NK-92 (cell line): ENCODE data around the gene HABP2.

Source experiments
- DNase-seq: peaks from one replicate; lab custom pipeline; 2025; ENCODE audit not compliant: unreplicated experiment; lab: John Stamatoyannopoulos, UW

The HABP2 gene

DNA sequence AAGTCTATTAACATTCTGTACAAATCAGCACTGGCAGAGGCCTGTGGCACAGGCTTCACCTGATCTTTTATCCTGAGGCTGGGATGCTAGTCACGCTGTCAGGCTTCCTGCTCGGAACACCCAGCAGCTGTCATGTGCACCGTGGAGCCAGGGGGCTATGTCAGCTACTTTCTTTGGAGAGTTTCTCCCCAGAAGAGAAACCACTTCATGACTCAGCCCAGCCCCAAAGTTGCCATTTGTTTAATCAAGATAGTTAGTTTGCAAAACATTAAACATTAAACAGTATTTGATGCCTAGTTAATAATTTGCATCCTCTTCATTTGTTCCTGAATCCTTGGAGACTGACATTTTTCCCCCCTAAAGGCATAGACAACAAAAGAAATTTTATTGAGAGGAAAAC is at the start of gene HABP2:
TSS of gene HABP2 (plus strand) at position 353 of the 400 bp plus-strand sequence. CDS start 69 bp downstream, outside the sequence.
- DNase-seq, result no peak

DNA sequence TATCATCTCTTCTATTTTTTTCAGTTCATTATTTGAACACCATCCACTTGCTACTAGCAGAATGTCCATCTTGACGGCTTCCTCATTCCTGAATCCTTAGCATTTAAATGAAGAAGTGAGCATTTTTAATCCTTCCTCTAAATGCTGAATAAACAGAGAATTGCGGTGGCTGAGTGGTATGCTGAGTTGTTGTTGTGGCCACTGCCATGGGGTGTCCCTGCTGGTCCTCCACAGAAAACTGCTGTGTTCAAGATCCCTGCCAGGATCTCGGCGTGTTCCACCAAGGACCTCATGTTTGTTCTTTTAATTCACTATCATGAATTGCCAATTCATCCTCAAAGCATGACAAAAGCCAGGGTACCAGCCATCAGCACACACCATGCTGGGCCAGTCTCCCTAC is 48.9 kb upstream of the HABP2 start:
- no peak for DNase-seq

- no peak for DNase-seq
Observed at GRCh38 chr10:113504423-113504822, 48.4 kb upstream of the HABP2 start.

GRCh38 chr10:113506476-113506875 is 46.4 kb upstream of the HABP2 start:
- DNase-seq, result no peak

GRCh38 chr10:113511419-113511818 is 41.4 kb upstream of the HABP2 start:
- no peak for DNase-seq

DNA sequence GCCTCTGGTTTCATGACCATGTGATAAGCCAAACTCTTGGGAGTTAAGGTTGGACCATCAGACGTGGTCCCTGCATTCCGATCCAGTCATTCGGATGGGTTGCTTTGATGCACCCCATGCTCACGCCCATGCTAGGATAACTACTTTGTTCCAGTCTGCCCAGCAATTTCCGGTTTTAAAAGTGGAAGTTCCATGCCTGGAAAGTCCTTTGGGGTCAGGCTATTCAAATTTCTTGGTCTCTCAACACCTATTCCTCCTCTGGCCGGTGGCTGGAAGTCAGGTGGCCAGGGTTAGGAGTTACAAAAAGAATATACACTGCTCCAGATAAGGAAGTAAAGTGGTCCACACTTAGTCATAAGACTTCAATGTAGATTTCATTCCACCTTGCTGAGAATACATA is 37.7 kb upstream of the HABP2 start:
- no peak for DNase-seq

GRCh38 chr10:113515601-113516000 is 37.3 kb upstream of the HABP2 start:
- no peak for DNase-seq

DNA sequence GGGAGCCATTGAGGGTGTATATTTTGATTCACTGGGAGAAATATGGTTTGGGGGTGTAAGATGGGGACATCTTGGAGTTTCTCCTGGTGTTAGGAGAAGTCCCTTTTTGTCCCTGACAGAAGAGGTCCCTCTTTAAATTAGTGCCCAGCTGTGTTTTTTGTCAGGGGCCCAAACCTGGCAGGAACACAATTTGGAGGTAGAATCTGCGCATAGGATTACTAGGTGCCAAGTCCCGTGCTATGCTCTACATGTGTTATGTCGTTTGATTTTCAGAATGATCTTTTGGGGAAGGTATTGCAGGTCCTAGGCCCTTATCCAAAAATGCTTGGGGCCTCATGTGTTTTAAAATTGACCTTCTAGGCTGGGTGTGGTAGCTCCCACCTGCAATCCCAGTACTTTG is 36.8 kb upstream of the HABP2 start:
- no peak for DNase-seq

- no peak for DNase-seq
Observed at GRCh38 chr10:113517165-113517900, 35.5 kb upstream of the HABP2 start.

- no peak for DNase-seq
Observed at GRCh38 chr10:113517901-113518260, 35.0 kb upstream of the HABP2 start.

DNA sequence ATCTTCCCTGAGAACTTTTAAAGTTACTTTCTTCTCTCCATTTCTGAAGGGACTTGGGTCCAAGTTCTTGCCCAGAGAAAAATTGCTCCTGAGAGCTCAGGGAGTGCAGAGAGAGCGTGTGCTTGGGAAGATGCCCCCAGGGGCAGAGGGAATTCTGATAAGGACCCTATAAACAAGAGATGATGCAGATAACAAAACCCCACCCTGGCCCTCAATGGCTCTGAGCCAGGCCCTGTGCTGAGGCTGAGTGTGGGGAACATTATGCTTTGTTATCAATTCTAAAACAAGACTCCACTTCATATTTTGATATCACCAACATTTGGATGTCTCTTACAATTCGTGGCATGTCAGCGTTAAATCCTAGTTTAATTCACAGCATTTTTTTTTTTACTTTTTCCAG is 34.4 kb upstream of the HABP2 start:
- no peak for DNase-seq

DNA sequence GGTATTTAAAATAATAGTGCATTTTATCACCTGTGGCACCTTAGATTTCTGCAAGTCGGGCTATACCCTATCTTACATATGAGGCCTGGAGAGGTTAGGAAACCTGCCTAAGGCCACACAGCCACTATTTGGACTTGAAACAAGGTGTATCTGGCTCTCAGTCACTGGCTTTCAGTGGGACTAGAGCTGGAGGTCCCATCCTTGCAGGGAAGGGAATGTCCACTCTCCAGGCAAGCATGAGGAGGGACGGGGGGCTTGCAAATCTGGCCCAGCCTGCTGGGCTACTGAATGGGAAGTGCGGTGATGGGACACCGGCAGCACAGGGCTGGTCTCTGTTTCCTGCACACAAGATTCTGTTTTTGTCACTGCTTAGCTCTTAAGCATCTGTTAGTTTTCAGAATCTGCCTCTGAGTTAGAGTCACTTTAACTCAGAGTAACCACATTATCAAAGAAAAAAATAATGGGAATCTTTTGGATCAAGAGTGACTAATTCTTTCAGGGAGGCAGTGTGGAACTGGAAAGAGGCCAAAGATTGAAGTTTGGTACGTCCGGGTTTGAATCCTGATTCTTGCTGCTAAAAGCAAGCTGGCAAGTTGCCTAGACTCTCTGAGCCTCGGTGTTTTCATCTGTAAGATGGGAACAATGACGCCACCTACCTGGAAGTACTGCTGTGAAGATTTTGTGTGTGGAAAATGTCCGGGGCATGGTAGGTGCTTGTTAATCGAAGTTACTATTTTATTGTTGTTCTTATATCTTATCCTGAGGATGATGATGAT is 33.8 kb upstream of the HABP2 start:
- DNase-seq, result no peak

GRCh38 chr10:113519681-113520115 is 33.2 kb upstream of the HABP2 start:
- DNase-seq, result no peak

- no peak for DNase-seq
Observed at GRCh38 chr10:113520261-113520660, 32.6 kb upstream of the HABP2 start.

DNA sequence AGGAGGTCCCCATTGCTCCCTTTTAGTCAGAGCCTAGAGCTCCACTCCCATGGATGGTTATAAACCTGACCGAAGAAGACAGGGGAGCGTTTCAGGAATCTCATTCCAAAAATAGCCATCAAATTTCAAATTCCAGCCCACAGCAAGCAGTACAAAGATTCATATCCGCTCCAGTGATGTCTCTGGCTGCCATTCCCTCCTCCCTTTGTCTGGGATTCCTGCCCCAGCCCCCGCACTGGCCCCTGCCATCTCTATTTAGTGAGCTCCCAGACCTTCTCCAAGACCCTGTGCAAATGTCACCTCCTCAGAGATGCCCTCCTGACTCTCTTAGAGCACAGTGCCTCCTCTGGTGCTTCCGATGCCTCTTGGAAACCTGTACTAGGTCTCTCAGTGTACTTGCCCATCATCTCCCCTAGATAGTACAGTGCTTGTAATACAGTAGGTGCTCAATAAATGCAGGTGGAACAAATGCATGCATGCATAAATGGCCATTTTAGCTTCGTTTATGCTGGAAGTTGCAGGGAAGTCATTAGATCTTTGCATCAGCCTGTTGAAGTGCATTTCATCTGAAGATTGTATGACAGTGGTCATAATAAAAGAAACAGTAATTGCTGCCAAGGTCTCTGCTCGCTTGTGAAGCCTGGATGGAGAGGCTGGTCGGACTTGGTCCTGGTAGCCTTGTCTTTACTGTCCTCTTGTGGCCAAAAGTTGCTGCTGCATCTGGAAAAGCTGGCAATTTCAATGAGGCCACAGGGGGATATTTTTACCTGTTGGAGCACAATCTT is 32.0 kb upstream of the HABP2 start:
- no peak for DNase-seq

GRCh38 chr10:113521475-113521795 is 31.4 kb upstream of the HABP2 start:
- no peak for DNase-seq

DNA sequence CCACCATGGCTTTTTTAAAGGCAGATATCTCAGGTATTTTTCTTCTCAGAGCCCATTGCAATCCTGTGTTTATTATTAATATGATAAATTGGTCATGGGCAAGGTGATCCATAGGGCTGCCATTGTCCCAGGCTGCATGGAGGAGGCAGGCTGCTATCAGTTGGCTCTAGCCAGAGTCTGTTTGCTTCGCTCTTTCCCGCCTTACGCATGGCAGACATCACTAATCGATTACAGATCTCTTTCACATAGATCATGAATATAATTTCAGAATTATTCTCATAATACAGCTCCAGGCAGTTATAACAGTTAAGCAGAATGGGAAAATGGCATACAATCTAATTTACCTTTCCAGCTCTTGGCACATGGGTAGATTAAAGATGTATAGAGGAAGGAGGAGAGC is 30.4 kb upstream of the HABP2 start:
- no peak for DNase-seq

- DNase-seq, result no peak
Observed at GRCh38 chr10:113523071-113523470, 29.8 kb upstream of the HABP2 start.

DNA sequence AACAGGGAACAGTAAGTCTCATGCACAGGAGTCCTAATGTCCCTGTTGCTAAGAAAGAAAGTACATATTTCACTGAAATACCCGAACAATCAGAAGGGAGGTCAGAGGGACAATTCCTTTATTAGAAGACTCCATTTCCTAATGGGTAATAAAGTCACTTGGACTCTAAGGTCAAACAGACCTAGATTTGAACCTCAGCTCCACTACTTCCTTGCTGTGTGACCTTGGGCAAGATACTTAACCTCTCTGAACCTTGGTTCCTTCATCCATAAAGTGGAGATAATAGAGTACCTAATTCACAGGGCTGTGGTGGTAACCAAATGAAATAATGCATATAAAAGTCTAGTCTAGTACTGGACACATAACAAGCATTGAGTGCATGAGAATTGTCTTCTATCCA is 29.2 kb upstream of the HABP2 start:
- DNase-seq, result no peak

GRCh38 chr10:113524120-113524519 is 28.7 kb upstream of the HABP2 start:
- no peak for DNase-seq

DNA sequence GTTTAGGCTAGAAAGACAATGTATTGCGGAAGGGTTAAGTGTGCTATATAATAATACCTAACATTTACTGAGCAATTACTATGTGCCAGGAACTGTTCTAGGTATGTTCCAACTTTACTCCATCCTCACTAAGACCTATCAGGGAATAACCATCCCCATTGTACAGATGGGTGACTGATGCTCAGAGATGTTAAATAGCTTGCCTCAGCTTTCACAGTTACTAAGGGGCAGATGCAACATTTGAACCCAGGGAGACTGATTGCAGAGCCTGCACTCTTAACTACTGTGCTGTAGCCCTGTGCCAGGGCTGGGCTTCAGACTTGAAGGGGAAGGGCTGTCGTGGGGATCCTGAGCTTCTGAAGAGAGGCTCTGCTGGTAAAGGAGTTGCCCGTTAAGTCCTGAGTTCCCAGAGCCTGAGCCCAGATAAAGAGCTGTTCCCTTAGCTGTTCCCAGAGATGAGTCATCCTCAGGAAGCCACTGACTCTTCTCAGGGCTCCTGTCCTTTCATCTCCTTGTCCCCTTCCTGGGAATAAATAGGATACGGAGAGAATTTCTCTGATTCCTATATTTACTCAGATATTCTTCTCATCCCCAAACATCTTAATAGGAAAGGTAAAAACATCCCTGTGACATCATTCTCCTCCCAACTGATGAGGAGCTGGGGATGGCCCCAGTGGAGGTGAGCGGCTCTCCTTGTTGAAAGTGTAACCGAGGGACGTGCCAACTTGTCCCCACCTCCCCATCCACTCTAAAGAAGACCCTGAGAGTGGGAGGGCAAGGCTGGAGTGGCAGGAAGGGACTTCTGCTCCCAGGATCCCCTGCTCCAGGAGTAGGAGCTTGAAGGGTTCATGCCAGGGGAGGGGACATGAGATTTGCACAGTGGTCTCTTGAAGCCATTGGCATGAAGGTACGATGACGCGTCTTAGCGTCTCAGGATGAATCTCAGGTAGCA is 28.0 kb upstream of the HABP2 start:
- no peak for DNase-seq
